Cardiac septum (tissue), 1 donor: Measurements from ENCODE around the gene KCTD13. TPM values are rescaled to one million over a fixed set of nuclear protein-coding genes. Genes with fewer than 3 reads are reported as not detected.

Experiments used
- DNase-seq: peaks from one replicate; pipeline ENCODE4 v3.0.0-alpha.2; 2020; ENCODE audit warnings: low spot score
- intact Hi-C: fragments of 100-400 bp; cut with DNase I; formaldehyde crosslinking; loops from one replicate; pipeline ENCODE4 v1.14.0; 2022
- total RNA-seq: library from RNA; stranded (reverse); fragmentation: NEBNext Ultra II Directional; extraction: Animal tissue kit (Norgen Biotek cat#: 25700); gene quantifications from one replicate; pipeline ENCODE4 v1.2.1, GENCODE V29; 2021
- donor health status: DM: no; HTN: no; CAD: no.

The KCTD13 gene
- total RNA-seq, 1 donor from 2014 or later: 10.7 TPM

DNA sequence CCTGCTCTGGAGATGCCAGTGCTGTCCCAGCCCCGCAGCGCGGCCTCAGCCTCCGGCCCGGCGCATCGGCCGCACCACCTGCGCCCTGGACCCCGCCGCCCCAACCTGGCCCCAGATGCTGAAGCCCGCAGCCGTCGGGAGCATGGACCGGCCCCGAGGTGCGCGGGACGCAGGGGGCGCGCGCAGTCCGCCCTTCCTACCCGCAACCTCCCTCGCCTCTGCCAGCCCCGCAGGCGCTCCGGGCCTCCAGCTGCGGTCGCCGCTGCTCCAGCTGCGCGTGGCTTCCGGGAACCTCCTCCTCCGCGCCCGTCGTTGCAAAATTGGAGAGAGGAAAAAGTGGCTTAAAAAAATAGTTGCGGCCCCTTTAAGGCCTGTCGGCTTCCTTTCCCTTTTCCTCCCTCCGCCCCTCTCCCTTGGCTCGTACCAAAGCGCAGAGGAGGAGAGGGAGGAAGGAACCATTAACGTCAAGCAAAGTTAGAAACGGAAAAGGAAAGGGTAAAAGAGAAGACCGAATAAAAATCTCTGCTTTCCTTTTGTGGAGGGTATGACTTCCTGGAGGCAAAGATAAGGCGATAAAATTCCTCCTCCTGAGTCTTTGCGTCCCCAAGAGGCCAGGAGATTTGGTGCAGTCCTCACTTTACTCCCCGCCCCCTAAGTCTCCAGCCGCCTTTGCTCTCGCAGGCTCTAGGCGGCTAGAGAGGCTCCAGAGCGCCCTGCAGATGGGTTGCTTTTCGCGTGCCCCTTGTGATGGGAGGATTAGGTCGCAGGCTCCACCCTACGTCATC is 63.0 kb downstream of the KCTD13 start, which contains the start of gene CDIPT:
TSS of gene CDIPT (minus strand) at position 343 of the 785 bp plus-strand sequence. CDS start 369 bp downstream, outside the sequence.
- intact Hi-C loops: loop anchor here (1.0 to 5.0 kb wide), 3 partner anchors 46 to 134 kb away; partner anchors contain the start of genes INO80E, KIF22 and PAGR1
- DNase-seq: peak; percentile 97

DNA sequence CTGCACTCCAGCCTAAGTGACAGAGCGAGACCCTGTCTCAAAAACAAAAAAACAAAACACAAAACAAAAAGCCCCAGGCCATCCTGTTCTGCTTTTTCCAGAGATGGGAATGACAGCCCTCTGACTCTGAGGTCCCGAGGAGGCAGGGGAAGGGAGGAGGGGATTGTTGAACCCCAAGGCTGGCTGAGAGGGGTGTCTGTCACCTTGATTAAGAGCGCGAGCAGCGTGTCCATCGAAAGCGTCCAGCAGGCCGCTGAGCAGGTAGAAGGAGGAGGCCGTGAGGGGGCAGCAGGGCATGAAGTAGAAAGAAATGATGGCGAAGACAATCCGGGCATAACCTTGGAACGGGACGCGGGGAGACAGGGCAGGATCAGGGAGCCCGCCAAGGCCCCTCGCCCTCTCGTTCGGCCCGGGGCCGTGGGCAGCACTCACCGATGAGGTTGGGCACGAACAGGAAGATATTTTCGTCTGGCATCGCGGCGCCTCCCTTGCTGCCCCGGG is 63.6 kb downstream of the KCTD13 start:
- intact Hi-C loops: loop anchor here (2.0 to 5.0 kb wide), 2 partner anchors 45 to 134 kb away; partner anchors contain the start of genes INO80E and PAGR1
- DNase-seq: no peak

DNA sequence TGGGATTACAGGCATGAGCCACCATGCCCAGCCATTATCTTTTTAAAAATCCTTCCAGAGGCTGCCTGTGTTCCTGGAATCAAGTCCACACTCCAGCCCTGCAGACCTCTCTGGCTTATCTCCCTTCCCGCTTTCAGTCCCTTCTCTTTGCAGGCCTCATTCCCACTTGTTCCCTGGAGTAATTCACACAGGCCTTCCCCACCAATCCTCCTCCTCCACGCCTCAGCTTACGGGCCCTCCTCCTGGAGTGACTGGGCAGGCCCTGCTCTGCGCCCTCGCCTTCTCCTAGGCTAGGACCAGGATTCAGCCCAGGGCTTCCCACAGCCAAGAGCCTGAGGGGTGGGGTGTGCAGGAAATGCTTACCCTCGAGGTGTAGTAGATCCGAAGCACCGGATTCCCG is 65.8 kb downstream of the KCTD13 start:
- intact Hi-C loops: loop anchor here (5.0 kb wide), 1 partner anchor 43 kb away; the partner anchor contains the start of gene PAGR1
- DNase-seq: no peak

DNA sequence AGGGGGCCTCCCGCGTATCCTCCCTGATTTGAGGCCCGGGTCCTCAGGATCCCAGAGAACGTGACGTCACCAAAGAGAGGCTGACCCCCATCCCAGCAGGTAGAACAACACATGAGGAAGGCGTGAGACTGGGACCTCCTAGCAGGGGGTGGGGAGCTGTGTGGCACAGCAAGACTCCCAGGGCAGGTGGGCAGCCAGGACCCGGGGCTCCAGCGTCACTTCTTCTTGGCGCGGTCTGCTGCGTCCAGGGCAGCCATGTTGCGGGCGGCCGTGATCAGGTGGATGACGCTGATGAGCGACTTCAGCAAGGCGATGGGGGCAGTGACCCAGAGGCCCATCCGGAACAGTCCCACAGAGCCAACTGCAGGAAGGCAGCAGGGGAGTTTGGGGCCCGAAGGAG is 67.1 kb downstream of the KCTD13 start:
- intact Hi-C loops: no loop called here
- DNase-seq: no peak

DNA sequence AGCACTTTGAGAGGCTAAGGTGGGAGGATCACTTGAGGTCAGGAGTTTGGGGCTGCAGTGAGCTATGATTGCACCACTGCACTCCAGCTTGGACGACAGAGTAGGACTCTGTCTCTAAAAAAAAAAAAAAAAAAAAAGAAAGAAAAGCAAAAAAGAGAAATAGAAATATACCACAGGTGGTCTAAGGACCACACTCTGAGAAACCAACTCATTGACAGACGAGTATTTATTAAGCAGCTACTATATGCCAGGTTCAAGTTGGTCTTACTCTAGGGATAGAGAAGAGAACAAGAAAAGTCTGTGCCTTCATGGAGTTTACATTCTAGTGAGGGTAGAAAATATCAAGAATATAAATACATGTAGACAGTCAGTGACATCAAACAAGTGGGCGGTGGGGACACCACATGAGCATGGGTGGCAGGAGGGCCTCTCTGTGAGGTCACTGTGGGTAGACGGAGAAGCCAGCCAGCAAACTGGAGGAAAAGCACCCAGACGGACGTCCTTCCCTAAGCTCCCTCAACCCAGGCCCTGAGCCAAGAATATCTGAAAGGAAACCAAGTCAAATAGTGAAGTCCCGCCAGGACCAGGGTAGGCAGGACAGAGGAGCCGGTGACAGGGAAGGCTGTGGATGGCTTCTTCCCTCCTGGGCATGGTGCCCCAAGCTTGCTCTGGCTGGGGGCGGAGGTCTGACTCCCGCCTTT is 67.7 kb downstream of the KCTD13 start:
- intact Hi-C loops: no loop called here
- DNase-seq: no peak

DNA sequence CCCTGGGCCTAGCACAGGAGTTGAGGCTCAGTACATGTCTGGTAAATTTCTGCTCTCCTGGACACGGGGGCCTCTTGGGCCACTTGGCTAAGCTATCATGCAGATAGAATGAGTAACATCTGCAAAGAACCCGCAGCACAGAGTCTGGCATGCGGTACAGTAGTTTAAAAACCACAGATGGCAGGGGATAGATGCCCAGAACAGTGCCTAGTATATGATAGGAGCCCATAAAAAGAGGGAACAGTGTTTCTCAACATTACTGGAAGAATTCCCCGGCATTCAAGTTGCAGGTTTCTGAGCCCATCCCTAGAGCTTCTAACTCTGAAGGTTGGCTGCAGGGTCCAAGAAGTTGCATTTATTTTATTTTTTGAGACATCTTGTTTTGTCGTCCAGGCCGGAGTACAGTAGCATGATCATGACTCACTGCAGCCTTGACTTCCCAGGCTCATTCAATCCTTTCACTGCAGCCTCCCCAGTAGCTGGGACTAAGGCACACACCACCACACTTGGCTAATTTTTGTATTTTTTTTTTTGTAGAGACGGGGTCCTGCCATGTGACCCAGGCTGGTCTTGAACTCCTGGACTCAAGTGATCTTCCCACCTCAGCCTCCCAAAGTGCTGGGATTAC is 68.8 kb downstream of the KCTD13 start:
- no peak for DNase-seq
- intact Hi-C loops: no loop called here

Other genes with a start within 250 kb of the KCTD13 start
- 6.7 TPM for gene QPRT, start 247.0 kb downstream of the KCTD13 start, total RNA-seq
- 0.94 TPM for gene C16orf54, start 180.2 kb downstream of the KCTD13 start, total RNA-seq
- not detected for gene ZG16, start 148.0 kb downstream of the KCTD13 start, total RNA-seq
- gene KIF22, start 135.5 kb downstream of the KCTD13 start, total RNA-seq: 21.8 TPM
- 72.4 TPM for gene MAZ, start 119.7 kb downstream of the KCTD13 start, total RNA-seq
- 2.1 TPM for gene PRRT2, start 114.0 kb downstream of the KCTD13 start, total RNA-seq
- 15.6 TPM for gene PAGR1, start 110.1 kb downstream of the KCTD13 start, total RNA-seq
- 60.2 TPM for gene MVP, start 105.8 kb downstream of the KCTD13 start, total RNA-seq
- gene CDIPT, start 63.0 kb downstream of the KCTD13 start, total RNA-seq: 73.8 TPM
- 1.2 TPM for gene SEZ6L2, start 26.7 kb downstream of the KCTD13 start, total RNA-seq
- 0.38 TPM for gene ASPHD1, start 25.7 kb downstream of the KCTD13 start, total RNA-seq
- 66.4 TPM for gene TMEM219, start 35.9 kb upstream of the KCTD13 start, total RNA-seq
- gene TAOK2, start 47.6 kb upstream of the KCTD13 start, total RNA-seq: 38.9 TPM
- gene HIRIP3, start 69.4 kb upstream of the KCTD13 start, total RNA-seq: 17.4 TPM
- gene INO80E, start 70.0 kb upstream of the KCTD13 start, total RNA-seq: 36.8 TPM
- gene DOC2A, start 84.8 kb upstream of the KCTD13 start, total RNA-seq: 0.38 TPM
- gene C16orf92, start 97.0 kb upstream of the KCTD13 start, total RNA-seq: not detected
- not detected for gene TLCD3B, start 105.0 kb upstream of the KCTD13 start, total RNA-seq
- 3,068 TPM for gene ALDOA, start 139.5 kb upstream of the KCTD13 start, total RNA-seq
- 44.1 TPM for gene PPP4C, start 149.8 kb upstream of the KCTD13 start, total RNA-seq
- gene TBX6, start 165.7 kb upstream of the KCTD13 start, total RNA-seq: 0.57 TPM
- 43.2 TPM for gene YPEL3, start 170.0 kb upstream of the KCTD13 start, total RNA-seq
- gene GDPD3, start 187.3 kb upstream of the KCTD13 start, total RNA-seq: 3.0 TPM
- gene MAPK3, start 197.0 kb upstream of the KCTD13 start, total RNA-seq: 47.8 TPM